ENCODE data around the gene ZBTB7C. TPM values are rescaled to one million over a fixed set of nuclear protein-coding genes. Genes with fewer than 3 reads are reported as not detected.

The ZBTB7C gene
- total RNA-seq, 4 donors from 2014 or later = 38.2 to 92.3 (median 52.4) TPM

- Histone ChIP-seq H3K36me3 (no peaks in the 10 kb centered on the region), H3K4me1 (peaks cover 0 to 24% (median 22%) of the 10 kb centered on the region in 3 donors), H3K9me3 (no peaks in the 10 kb centered on the region), H3K27me3 (no peaks in the 10 kb centered on the region), H3K4me3 (no peak overlapping the region), H3K27ac (no peak overlapping the region)
- intact Hi-C loops (cut with DNase I) = no loop called here
- WGBS, 2 donors = 85 to 94% methylated on average over 9 to 14 of the region's 15 CpGs
- TF ChIP-seq CTCF (IDR thresholded peaks at IDR 0.05) (no peak), POLR2A (IDR thresholded peaks at IDR 0.05) (no peak)
- DNase-seq = no peak
These were observed 260.0 kb downstream of the ZBTB7C start for GRCh38 chr18:48149020-48149685.

- Histone ChIP-seq H3K27ac (peak overlapping the region in 2 of 4 donors; percentile 40 to 46), H3K4me1 (peaks cover 20 to 57% (median 37%) of the 10 kb centered on the region in 3 donors), H3K4me3 (no peak overlapping the region), H3K9me3 (no peaks in the 10 kb centered on the region), H3K27me3 (peaks cover 0 to under 1% (median 0%) of the 10 kb centered on the region in 4 donors), H3K36me3 (no peaks in the 10 kb centered on the region)
- intact Hi-C loops (cut with DNase I) = no loop called here
- no peak for TF ChIP-seq POLR2A (IDR thresholded peaks at IDR 0.05)
- TF ChIP-seq CTCF (IDR thresholded peaks at IDR 0.05) = no peak
- 67 to 75% methylated on average over 1 of the region's 1 CpG for WGBS, 2 donors
- no peak for DNase-seq
These were observed 266.2 kb downstream of the ZBTB7C start for GRCh38 chr18:48142994-48143393.

GRCh38 chr18:48142353-48142752 lies 266.8 kb downstream of the ZBTB7C start:
- TF ChIP-seq POLR2A (IDR thresholded peaks at IDR 0.05) (no peak), CTCF (IDR thresholded peaks at IDR 0.05) (no peak)
- Histone ChIP-seq H3K27me3 (peaks cover 0 to 4% (median 0%) of the 10 kb centered on the region in 4 donors), H3K4me1 (peaks cover 26 to 63% (median 41%) of the 10 kb centered on the region in 3 donors), H3K4me3 (no peak overlapping the region), H3K27ac (peak overlapping the region; percentile 9 to 46 (median 27)), H3K36me3 (no peaks in the 10 kb centered on the region), H3K9me3 (no peaks in the 10 kb centered on the region)
- WGBS, 2 donors = no CpG with 5 or more reads among the region's 3 CpGs
- intact Hi-C loops (cut with DNase I) = no loop called here
- DNase-seq = no peak

GRCh38 chr18:48140731-48141130 lies 268.5 kb downstream of the ZBTB7C start:
- DNase-seq = no peak
- TF ChIP-seq POLR2A (IDR thresholded peaks at IDR 0.05) (no peak), CTCF (IDR thresholded peaks at IDR 0.05) (no peak)
- peaks cover 26 to 80% (median 41%) of the 10 kb centered on the region in 3 donors for H3K4me1 ChIP-seq
- WGBS, 2 donors = 87 to 90% methylated on average over 10 of the region's 10 CpGs
- H3K9me3 ChIP-seq = no peaks in the 10 kb centered on the region
- intact Hi-C loops (cut with DNase I) = no loop called here
- no peaks in the 10 kb centered on the region for H3K36me3 ChIP-seq
- H3K27me3 ChIP-seq = peaks cover 0 to 19% (median 0%) of the 10 kb centered on the region in 4 donors
- H3K27ac ChIP-seq = peak overlapping the region; percentile 80 to 97 (median 90)
- no peak overlapping the region for H3K4me3 ChIP-seq

- H3K4me1 ChIP-seq = peaks cover 29 to 90% (median 42%) of the 10 kb centered on the region in 3 donors
- DNase-seq = no peak
- no peaks in the 10 kb centered on the region for H3K9me3 ChIP-seq
- WGBS, 2 donors = 27 to 38% methylated on average over 8 to 11 of the region's 14 CpGs
- TF ChIP-seq POLR2A (IDR thresholded peaks at IDR 0.05) = no peak
- no peak for TF ChIP-seq CTCF (IDR thresholded peaks at IDR 0.05)
- intact Hi-C loops (cut with DNase I) = no loop called here
- peak overlapping the region; percentile 80 to 97 (median 90) for H3K27ac ChIP-seq
- no peak overlapping the region for H3K4me3 ChIP-seq
- H3K36me3 ChIP-seq = no peaks in the 10 kb centered on the region
- H3K27me3 ChIP-seq = peaks cover 0 to 20% (median 0%) of the 10 kb centered on the region in 4 donors
These were observed 269.5 kb downstream of the ZBTB7C start for GRCh38 chr18:48139431-48140347.

Data from esophagus squamous epithelium (tissue), 5 donors.